NCI-H446 treated with DMSO at 0.1 percent for 48 hours (cell line): ENCODE results near the gene RPS15A.
"Not testable (repeated sequence)": the region's sequence is repeated elsewhere in the genome, so short reads cannot be mapped to it uniquely, and the experiment has no call there.

Experiments
- DNase-seq: peaks from one replicate; lab custom pipeline; 2025; lab: John Stamatoyannopoulos, UW

RPS15A gene

GRCh38 chr16:18796377-18796776 lies 6.2 kb upstream of the RPS15A start:
- no peak for DNase-seq

- no peak for DNase-seq
Measured at GRCh38 chr16:18792836-18793433, 2.8 kb upstream of the RPS15A start.

- DNase-seq: no peak
Measured at GRCh38 chr16:18789515-18789849, 652 bp downstream of the RPS15A start.

- DNase-seq: no peak
Measured at GRCh38 chr16:18788828-18789514, 1.2 kb downstream of the RPS15A start.

- no peak for DNase-seq
Measured at GRCh38 chr16:18784917-18785623, 5.1 kb downstream of the RPS15A start.

- no peak for DNase-seq
Measured at GRCh38 chr16:18783430-18784341, 6.4 kb downstream of the RPS15A start.

- DNase-seq: no peak
Measured at GRCh38 chr16:18782697-18783429, 7.3 kb downstream of the RPS15A start.

- not testable (repeated sequence) for DNase-seq
Measured at GRCh38 chr16:18781232-18781631, 8.9 kb downstream of the RPS15A start.

- DNase-seq: not testable (repeated sequence)
Measured at GRCh38 chr16:18780460-18781026, 9.6 kb downstream of the RPS15A start.

GRCh38 chr16:18777664-18778063 lies 12.5 kb downstream of the RPS15A start:
- DNase-seq: not testable (repeated sequence)

- not testable (repeated sequence) for DNase-seq
Measured at GRCh38 chr16:18776334-18776733, 13.8 kb downstream of the RPS15A start.

- not testable (repeated sequence) for DNase-seq
Measured at GRCh38 chr16:18774651-18775050, 15.5 kb downstream of the RPS15A start.

- DNase-seq: not testable (repeated sequence)
Measured at GRCh38 chr16:18772171-18772570, 18.0 kb downstream of the RPS15A start.

- not testable (repeated sequence) for DNase-seq
Measured at GRCh38 chr16:18770336-18770962, 19.7 kb downstream of the RPS15A start.

- not testable (repeated sequence) for DNase-seq
Measured at GRCh38 chr16:18767217-18767616, 22.9 kb downstream of the RPS15A start.

- not testable (repeated sequence) for DNase-seq
Measured at GRCh38 chr16:18762713-18763112, 27.4 kb downstream of the RPS15A start.

GRCh38 chr16:18759598-18760520 lies 30.3 kb downstream of the RPS15A start:
- not testable (repeated sequence) for DNase-seq

- not testable (repeated sequence) for DNase-seq
Measured at GRCh38 chr16:18757960-18758660, 32.0 kb downstream of the RPS15A start.

- not testable (repeated sequence) for DNase-seq
Measured at GRCh38 chr16:18756639-18757038, 33.5 kb downstream of the RPS15A start.
